GM10266 (cell line): Measurements from ENCODE around the gene ITPK1.

ENCODE experiments used
- DNase-seq: peaks from one replicate; pipeline ENCODE4 v3.0.0; 2012; ENCODE audit errors: extremely low spot score
- TF ChIP-seq, protein P1 (sequence below): IDR thresholded peaks from 2 replicates; pipeline ENCODE4 v1.5.1; 2012; ENCODE audit warnings: mild to moderate bottlenecking, low read depth; ENCODE audit not compliant: control insufficient read depth, insufficient read depth; ENCODE audit errors: missing control alignments

Gene ITPK1

GRCh38 chr14:93085911-93086310 is 29.8 kb downstream of the ITPK1 start:
- TF ChIP-seq, protein P1, sequence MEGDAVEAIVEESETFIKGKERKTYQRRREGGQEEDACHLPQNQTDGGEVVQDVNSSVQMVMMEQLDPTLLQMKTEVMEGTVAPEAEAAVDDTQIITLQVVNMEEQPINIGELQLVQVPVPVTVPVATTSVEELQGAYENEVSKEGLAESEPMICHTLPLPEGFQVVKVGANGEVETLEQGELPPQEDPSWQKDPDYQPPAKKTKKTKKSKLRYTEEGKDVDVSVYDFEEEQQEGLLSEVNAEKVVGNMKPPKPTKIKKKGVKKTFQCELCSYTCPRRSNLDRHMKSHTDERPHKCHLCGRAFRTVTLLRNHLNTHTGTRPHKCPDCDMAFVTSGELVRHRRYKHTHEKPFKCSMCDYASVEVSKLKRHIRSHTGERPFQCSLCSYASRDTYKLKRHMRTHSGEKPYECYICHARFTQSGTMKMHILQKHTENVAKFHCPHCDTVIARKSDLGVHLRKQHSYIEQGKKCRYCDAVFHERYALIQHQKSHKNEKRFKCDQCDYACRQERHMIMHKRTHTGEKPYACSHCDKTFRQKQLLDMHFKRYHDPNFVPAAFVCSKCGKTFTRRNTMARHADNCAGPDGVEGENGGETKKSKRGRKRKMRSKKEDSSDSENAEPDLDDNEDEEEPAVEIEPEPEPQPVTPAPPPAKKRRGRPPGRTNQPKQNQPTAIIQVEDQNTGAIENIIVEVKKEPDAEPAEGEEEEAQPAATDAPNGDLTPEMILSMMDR = no peak
- no peak for DNase-seq

GRCh38 chr14:93084866-93085857 is 30.6 kb downstream of the ITPK1 start:
- TF ChIP-seq, protein P1 = no peak
- no peak for DNase-seq

GRCh38 chr14:93084402-93084801 is 31.3 kb downstream of the ITPK1 start:
- no peak for DNase-seq
- TF ChIP-seq, protein P1 = no peak

DNA sequence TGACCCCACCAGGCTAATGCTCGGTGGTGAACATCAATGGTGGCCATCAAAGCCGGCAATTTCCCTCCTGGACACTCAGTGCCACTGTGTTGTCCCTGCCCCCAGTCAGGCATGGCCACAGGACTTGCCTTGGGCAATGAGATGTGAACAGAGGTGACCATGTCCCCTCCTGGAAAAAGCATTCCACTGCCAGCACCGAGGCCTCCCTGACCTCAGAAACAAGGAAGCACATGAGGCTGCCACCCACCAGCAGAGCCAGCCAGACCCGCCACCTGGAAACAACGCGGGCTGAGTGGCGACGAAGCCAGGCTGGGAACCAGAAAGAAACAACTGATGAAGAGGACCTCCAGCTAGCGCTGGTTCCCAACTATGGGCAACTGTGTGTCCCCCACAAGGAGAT is 31.8 kb downstream of the ITPK1 start:
- DNase-seq = no peak
- TF ChIP-seq, protein P1 = no peak

- TF ChIP-seq, protein P1 = no peak
- DNase-seq = no peak
These were observed 33.1 kb downstream of the ITPK1 start for GRCh38 chr14:93082576-93083001.

DNA sequence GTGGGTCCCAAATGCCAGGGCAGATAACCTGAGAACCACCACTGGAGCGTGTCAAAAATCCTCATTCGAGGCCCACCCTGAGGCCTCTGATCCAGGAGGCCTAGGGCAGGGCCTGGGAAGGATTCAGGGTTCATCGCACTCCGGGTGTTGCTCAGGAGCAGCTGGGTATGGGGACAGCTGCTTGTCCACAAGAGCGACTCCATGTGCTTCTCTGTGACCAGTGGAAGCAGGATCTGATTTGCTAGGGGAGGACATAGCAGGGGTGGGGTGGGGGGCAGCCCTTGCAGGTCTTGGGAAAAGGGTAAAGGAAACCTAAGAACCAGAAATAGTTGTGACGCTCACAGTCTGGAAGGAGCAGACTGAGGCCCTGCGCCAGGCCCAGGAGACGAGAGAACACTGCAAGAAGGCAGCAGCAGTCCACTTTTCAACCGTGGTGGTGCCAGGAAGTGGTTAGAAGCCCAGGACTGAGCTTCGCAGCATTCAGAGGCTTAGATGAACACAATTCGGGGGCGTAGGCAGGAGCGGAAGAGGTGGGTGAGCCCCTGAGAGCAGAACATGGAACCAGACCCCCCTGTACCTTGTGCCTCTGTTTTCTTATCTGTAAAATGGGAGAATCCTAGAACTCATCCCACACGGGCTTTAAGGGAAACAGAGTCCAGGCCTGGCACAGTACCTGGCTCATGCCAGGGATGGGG is 33.7 kb downstream of the ITPK1 start:
- TF ChIP-seq, protein P1 = no peak
- no peak for DNase-seq
